IMR-90 (cell line): Measurements from ENCODE around the gene MTCL3.

ENCODE experiments used
- ATAC-seq: fragments of 200-7000 bp; cut with Tn5 transposase; 2 replicates; pipeline ENCODE4 v1.9.1; 2020; ENCODE audit warnings: low read depth, mild to moderate bottlenecking, moderate library complexity
- BruUV-seq: library from RNA; stranded (reverse); fragments of 400-500 nt; replicated peaks from 2 replicates; lab custom pipeline; 2021; lab: Mats Ljungman, UMichigan
- CTCF ChIA-PET: fragments of 300-600 bp; formaldehyde crosslinking; extraction: SDS; loops from one replicate; lab custom pipeline; 2021; ENCODE audit warnings: antibody characterized with exemption; lab: Yijun Ruan, JAX
- POLR2A ChIA-PET: fragments of 300-600 bp; sonication (Branson Sonifier 250); formaldehyde crosslinking; loops from one replicate; lab custom pipeline; 2022; ENCODE audit warnings: antibody characterized with exemption; ENCODE audit not compliant: unreplicated experiment; lab: Charles Lee
- DNase-seq: peaks from one replicate; pipeline ENCODE4 v3.0.0; 2013
- H2AFZ ChIP-seq: replicated peaks from 2 replicates; pipeline ENCODE3; 2013; ENCODE audit warnings: low read length, mild to moderate bottlenecking; ENCODE audit not compliant: poor library complexity
- H2AK5ac ChIP-seq: 2 replicates; pipeline ENCODE4 v1.6.1; 2013; ENCODE audit warnings: low read depth, low read length, inconsistent platforms
- H2AK9ac ChIP-seq: replicated peaks from 2 replicates; pipeline ENCODE3; 2013; ENCODE audit warnings: mild to moderate bottlenecking, low read depth, low read length, moderate library complexity; ENCODE audit not compliant: poor library complexity
- H2BK120ac ChIP-seq: 2 replicates; pipeline ENCODE4 v1.6.1; 2013; ENCODE audit warnings: low read depth, low read length, inconsistent platforms
- H2BK15ac ChIP-seq: 3 replicates; pipeline ENCODE4 v1.6.1; 2013; ENCODE audit warnings: low read depth, low read length, inconsistent platforms
- H2BK20ac ChIP-seq: 2 replicates; pipeline ENCODE4 v1.6.1; 2013; ENCODE audit warnings: low read depth, mild to moderate bottlenecking, inconsistent platforms, low read length, moderate library complexity
- H2BK5ac ChIP-seq: 2 replicates; pipeline ENCODE4 v1.6.1; 2013; ENCODE audit warnings: mild to moderate bottlenecking, low read depth, low read length, inconsistent platforms; ENCODE audit not compliant: poor library complexity, severe bottlenecking
- H3K14ac ChIP-seq: replicated peaks from 2 replicates; pipeline ENCODE4 v1.6.1; 2013; ENCODE audit warnings: low read depth, low read length, inconsistent platforms
- H3K18ac ChIP-seq: 2 replicates; pipeline ENCODE4 v1.6.1; 2013; ENCODE audit warnings: low read depth, low read length, control low read depth
- H3K23ac ChIP-seq: 2 replicates; pipeline ENCODE4 v1.6.1; 2013; ENCODE audit warnings: low read depth, low read length, inconsistent platforms
- H3K27ac ChIP-seq: 2 replicates; pipeline ENCODE4 v1.5.1; 2013; ENCODE audit warnings: mild to moderate bottlenecking, control low read depth, low read length; ENCODE audit not compliant: insufficient read depth
- H3K27me3 ChIP-seq: 2 replicates; pipeline ENCODE4 v1.6.1; 2013; ENCODE audit warnings: low read length; ENCODE audit not compliant: control insufficient read depth, insufficient read depth
- H3K36me3 ChIP-seq: 2 replicates; pipeline ENCODE4 v1.6.1; 2013; ENCODE audit warnings: low read length, mixed read lengths; ENCODE audit not compliant: control insufficient read depth, insufficient read depth
- H3K4ac ChIP-seq: 2 replicates; pipeline ENCODE4 v1.6.1; 2013; ENCODE audit warnings: low read depth, low read length, inconsistent platforms
- H3K4me1 ChIP-seq: 2 replicates; pipeline ENCODE4 v1.6.1; 2013; ENCODE audit warnings: low read length, mixed read lengths; ENCODE audit not compliant: control insufficient read depth, insufficient read depth
- H3K4me2 ChIP-seq: 2 replicates; pipeline ENCODE4 v1.6.1; 2013; ENCODE audit warnings: low read depth, mild to moderate bottlenecking, control low read depth, low read length, moderate library complexity
- H3K4me3 ChIP-seq: 2 replicates; pipeline ENCODE4 v1.5.1; 2013; ENCODE audit warnings: low read depth, mild to moderate bottlenecking, control low read depth, low read length, moderate library complexity; ENCODE audit not compliant: insufficient read depth
- H3K56ac ChIP-seq: 2 replicates; pipeline ENCODE4 v1.6.1; 2013; ENCODE audit warnings: low read length, inconsistent platforms; ENCODE audit not compliant: insufficient read depth; ENCODE audit errors: extremely low read depth
- H3K79me1 ChIP-seq, 2 experiments: 2 replicates each; pipeline ENCODE4 v1.6.1; 2013; ENCODE audit warnings: low read length in 2 of 2, inconsistent platforms in 1 of 2, low read depth in 1 of 2
- H3K9ac ChIP-seq: 2 replicates; pipeline ENCODE4 v1.6.1; 2013; ENCODE audit warnings: low read depth, low read length, control low read depth
- H3K9me1 ChIP-seq: 2 replicates; pipeline ENCODE4 v1.6.1; 2013; ENCODE audit warnings: low read length, inconsistent platforms; ENCODE audit not compliant: insufficient read depth
- H3K9me3 ChIP-seq: 2 replicates; pipeline ENCODE4 v1.6.1; 2013; ENCODE audit warnings: low read length; ENCODE audit not compliant: control insufficient read depth, insufficient read depth
- H4K20me1 ChIP-seq: 2 replicates; pipeline ENCODE4 v1.6.1; 2013; ENCODE audit warnings: low read length, inconsistent platforms; ENCODE audit not compliant: insufficient read depth
- H4K5ac ChIP-seq: 2 replicates; pipeline ENCODE4 v1.6.1; 2013; ENCODE audit warnings: mild to moderate bottlenecking, low read depth, low read length, control low read depth
- H4K8ac ChIP-seq, 2 experiments: 2 replicates each; pipeline ENCODE4 v1.6.1; 2013; ENCODE audit warnings: low read depth in 2 of 2, low read length in 2 of 2, control low read depth in 1 of 2, inconsistent platforms in 1 of 2
- H4K91ac ChIP-seq: 2 replicates; pipeline ENCODE4 v1.6.1; 2013; ENCODE audit warnings: low read depth, low read length, inconsistent platforms; ENCODE audit not compliant: insufficient read depth
- BHLHE40 ChIP-seq: fragments of 150-350 bp; IDR thresholded peaks from 2 replicates; pipeline ENCODE4 v1.6.1; 2016; ENCODE audit warnings: mild to moderate bottlenecking, low read depth, low read length
- CEBPB ChIP-seq: IDR thresholded peaks from 2 replicates; pipeline ENCODE4 v1.6.1; 2012; ENCODE audit warnings: low read depth, low read length, improper control_type of control experiment
- CHD1 ChIP-seq: IDR thresholded peaks from 2 replicates; pipeline ENCODE4 v1.6.1; 2012; ENCODE audit warnings: low read depth, low read length, improper control_type of control experiment
- FOS ChIP-seq: fragments of 150-350 bp; IDR thresholded peaks from 2 replicates; pipeline ENCODE4 v1.6.1; 2016; ENCODE audit warnings: low read depth, low read length
- MAFK ChIP-seq: IDR thresholded peaks from 2 replicates; pipeline ENCODE4 v1.6.1; 2012; ENCODE audit warnings: low read depth, low read length, improper control_type of control experiment
- MAZ ChIP-seq: IDR thresholded peaks from 2 replicates; pipeline ENCODE4 v1.6.1; 2012; ENCODE audit warnings: low read depth, mild to moderate bottlenecking, low read length, improper control_type of control experiment, moderate library complexity, borderline replicate concordance
- MXI1 ChIP-seq: IDR thresholded peaks from 2 replicates; pipeline ENCODE4 v1.6.1; 2012; ENCODE audit warnings: low read depth, mild to moderate bottlenecking, low read length, moderate library complexity, borderline replicate concordance
- NFE2L2 ChIP-seq: fragments of 150-350 bp; IDR thresholded peaks from 2 replicates; pipeline ENCODE4 v1.6.1; 2016; ENCODE audit warnings: low read depth, mild to moderate bottlenecking, low read length
- POLR2A ChIP-seq: IDR thresholded peaks from 2 replicates; pipeline ENCODE4 v1.6.1; 2012; ENCODE audit warnings: mild to moderate bottlenecking, low read depth, low read length
- RAD21 ChIP-seq: IDR thresholded peaks from 2 replicates; pipeline ENCODE4 v1.6.1; 2012; ENCODE audit warnings: low read length, improper control_type of control experiment
- RCOR1 ChIP-seq: IDR thresholded peaks from 2 replicates; pipeline ENCODE4 v1.6.1; 2012; ENCODE audit warnings: mild to moderate bottlenecking, low read length, improper control_type of control experiment; ENCODE audit not compliant: insufficient replicate concordance
- RFX5 ChIP-seq: IDR thresholded peaks from 2 replicates; pipeline ENCODE4 v1.8.0; 2012; ENCODE audit warnings: low read depth, mild to moderate bottlenecking, low read length, moderate library complexity
- SMC3 ChIP-seq: fragments of 150-350 bp; IDR thresholded peaks from 2 replicates; pipeline ENCODE4 v1.6.1; 2016; ENCODE audit warnings: low read depth, mild to moderate bottlenecking, antibody characterized with exemption, low read length, moderate library complexity
- WGBS, 2 experiments: methylation state at CpG; one replicate each; pipeline versions ENCODE4 v1.1.5 to v1.1.7; 2013; ENCODE audit warnings: missing lambda C conversion rate in 2 of 2; ENCODE audit not compliant: insufficient read length in 1 of 2; ENCODE audit errors: extremely low coverage in 2 of 2; 5-methylcytosine and 5-hydroxymethylcytosine counted together
- dilution Hi-C: fragments of 300-500 bp; cut with HindIII; formaldehyde crosslinking; loops from one replicate; pipeline ENCODE4 v1.14.3; 2018; ENCODE audit warnings: low sequenced_read_pairs; ENCODE audit not compliant: unreplicated experiment
- in situ Hi-C: fragments of 300-500 bp; cut with MboI; formaldehyde crosslinking; loops from 3 replicates; pipeline ENCODE4 v1.14.3; 2019; ENCODE audit warnings: low sequenced_read_pairs, inconsistent platforms, mixed read lengths
- intact Hi-C: fragments of 100-400 bp; cut with micrococcal nuclease; formaldehyde crosslinking; loops from 2 replicates; pipeline ENCODE4 v1.10.0; 2022
- TF ChIP-seq, protein P1 (sequence below): fragments of 150-350 bp; IDR thresholded peaks from 2 replicates; pipeline ENCODE4 v1.6.1; 2016; ENCODE audit warnings: low read depth, mild to moderate bottlenecking, low read length, moderate library complexity, borderline replicate concordance
- TF ChIP-seq, protein P2 (sequence below): fragments of 150-350 bp; IDR thresholded peaks from 2 replicates; pipeline ENCODE4 v1.6.1; 2017; ENCODE audit warnings: mild to moderate bottlenecking, antibody characterized with exemption, low read length, low read depth
- TF ChIP-seq, protein P3 (sequence below): conservative IDR thresholded peaks from 2 replicates; pipeline ENCODE4 v1.5.1; 2012; ENCODE audit warnings: mild to moderate bottlenecking, low read depth, low read length, improper control_type of control experiment

The MTCL3 gene

GRCh38 chr6:127520066-127520465 is 931 bp upstream of the MTCL3 start:
- CTCF ChIA-PET, result interaction anchor here (1.0 kb wide), 1 partner anchor 29 kb away, joined by 5 read pairs; no protein-coding TSS in a partner anchor
- intact Hi-C loops, result no loop called here
- in situ Hi-C loops, result no loop called here

More at GRCh38 chr6:127520066-127520465, 931 bp upstream of the MTCL3 start:
- no peak overlapping the region for H2AFZ ChIP-seq
- ATAC-seq (no peak), DNase-seq (peak; percentile 28)
- no peak overlapping the region for H3K4ac ChIP-seq
- H3K4me1 ChIP-seq, result 0 out of 2 replicates have a peak, but pooled peaks cover 3% of the 10 kb centered on the region
- no peak overlapping the region for H3K4me2 ChIP-seq
- WGBS, 2 experiments, result no CpG with 5 or more reads among the region's 2 CpGs
- H2BK120ac ChIP-seq, result no peak overlapping the region
- H3K14ac ChIP-seq, result no peak overlapping the region
- H3K9me3 ChIP-seq, result no peaks in the 10 kb centered on the region
- no peak overlapping the region for H3K56ac ChIP-seq
- no TSS peak for BruUV-seq
- no peak overlapping the region for H3K27ac ChIP-seq
- H4K91ac ChIP-seq, result no peak overlapping the region
- no peak overlapping the region for H3K9ac ChIP-seq
- no peak overlapping the region for H4K5ac ChIP-seq
- H2BK20ac ChIP-seq, result no peak overlapping the region
- dilution Hi-C loops, result no loop called here
- no peaks in the 10 kb centered on the region for H4K20me1 ChIP-seq
- no peak overlapping the region for H3K23ac ChIP-seq
- no peak overlapping the region for H2BK5ac ChIP-seq
- no peak for TF ChIP-seq CHD1
- TF ChIP-seq BHLHE40, result no peak
- TF ChIP-seq, protein P1, sequence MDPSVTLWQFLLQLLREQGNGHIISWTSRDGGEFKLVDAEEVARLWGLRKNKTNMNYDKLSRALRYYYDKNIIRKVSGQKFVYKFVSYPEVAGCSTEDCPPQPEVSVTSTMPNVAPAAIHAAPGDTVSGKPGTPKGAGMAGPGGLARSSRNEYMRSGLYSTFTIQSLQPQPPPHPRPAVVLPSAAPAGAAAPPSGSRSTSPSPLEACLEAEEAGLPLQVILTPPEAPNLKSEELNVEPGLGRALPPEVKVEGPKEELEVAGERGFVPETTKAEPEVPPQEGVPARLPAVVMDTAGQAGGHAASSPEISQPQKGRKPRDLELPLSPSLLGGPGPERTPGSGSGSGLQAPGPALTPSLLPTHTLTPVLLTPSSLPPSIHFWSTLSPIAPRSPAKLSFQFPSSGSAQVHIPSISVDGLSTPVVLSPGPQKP, result no peak
- TF ChIP-seq, protein P2, sequence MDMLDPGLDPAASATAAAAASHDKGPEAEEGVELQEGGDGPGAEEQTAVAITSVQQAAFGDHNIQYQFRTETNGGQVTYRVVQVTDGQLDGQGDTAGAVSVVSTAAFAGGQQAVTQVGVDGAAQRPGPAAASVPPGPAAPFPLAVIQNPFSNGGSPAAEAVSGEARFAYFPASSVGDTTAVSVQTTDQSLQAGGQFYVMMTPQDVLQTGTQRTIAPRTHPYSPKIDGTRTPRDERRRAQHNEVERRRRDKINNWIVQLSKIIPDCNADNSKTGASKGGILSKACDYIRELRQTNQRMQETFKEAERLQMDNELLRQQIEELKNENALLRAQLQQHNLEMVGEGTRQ, result no peak
- TF ChIP-seq MXI1, result no peak
- no peak for TF ChIP-seq POLR2A
- TF ChIP-seq MAZ, result no peak
- TF ChIP-seq RCOR1, result no peak
- TF ChIP-seq CEBPB, result no peak
- TF ChIP-seq RFX5, result no peak
- TF ChIP-seq RAD21, result no peak
- no peak for TF ChIP-seq FOS
- no peak for TF ChIP-seq NFE2L2
- TF ChIP-seq, protein P3, sequence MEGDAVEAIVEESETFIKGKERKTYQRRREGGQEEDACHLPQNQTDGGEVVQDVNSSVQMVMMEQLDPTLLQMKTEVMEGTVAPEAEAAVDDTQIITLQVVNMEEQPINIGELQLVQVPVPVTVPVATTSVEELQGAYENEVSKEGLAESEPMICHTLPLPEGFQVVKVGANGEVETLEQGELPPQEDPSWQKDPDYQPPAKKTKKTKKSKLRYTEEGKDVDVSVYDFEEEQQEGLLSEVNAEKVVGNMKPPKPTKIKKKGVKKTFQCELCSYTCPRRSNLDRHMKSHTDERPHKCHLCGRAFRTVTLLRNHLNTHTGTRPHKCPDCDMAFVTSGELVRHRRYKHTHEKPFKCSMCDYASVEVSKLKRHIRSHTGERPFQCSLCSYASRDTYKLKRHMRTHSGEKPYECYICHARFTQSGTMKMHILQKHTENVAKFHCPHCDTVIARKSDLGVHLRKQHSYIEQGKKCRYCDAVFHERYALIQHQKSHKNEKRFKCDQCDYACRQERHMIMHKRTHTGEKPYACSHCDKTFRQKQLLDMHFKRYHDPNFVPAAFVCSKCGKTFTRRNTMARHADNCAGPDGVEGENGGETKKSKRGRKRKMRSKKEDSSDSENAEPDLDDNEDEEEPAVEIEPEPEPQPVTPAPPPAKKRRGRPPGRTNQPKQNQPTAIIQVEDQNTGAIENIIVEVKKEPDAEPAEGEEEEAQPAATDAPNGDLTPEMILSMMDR, result no peak
- no peak for TF ChIP-seq MAFK
- TF ChIP-seq SMC3, result no peak
- no peak overlapping the region for H3K18ac ChIP-seq
- H3K4me3 ChIP-seq, result no peak overlapping the region
- H4K8ac ChIP-seq, result no peak overlapping the region
- H3K79me1 ChIP-seq, result 0 out of 4 replicates have a peak, but pooled peaks cover 0 to under 1% of the 10 kb centered on the region in 2 experiments
- no peaks in the 10 kb centered on the region for H3K9me1 ChIP-seq
- H3K27me3 ChIP-seq, result peaks cover 3% of the 10 kb centered on the region; the same call in 1 of the 2 replicates
- POLR2A ChIA-PET, result no interaction called here
- no peaks in the 10 kb centered on the region for H3K36me3 ChIP-seq
- no peak overlapping the region for H2AK5ac ChIP-seq
- no peak overlapping the region for H2AK9ac ChIP-seq
- H2BK15ac ChIP-seq, result no peak overlapping the region
